HepG2 (cell line): Measurements from ENCODE around the gene RCC1. TPM values are rescaled to one million over a fixed set of nuclear protein-coding genes. Genes with fewer than 3 reads are reported as not detected.

Source experiments
- ARID5B ChIP-seq: IDR thresholded peaks from 2 replicates; pipeline ENCODE4 v1.4.0; 2020; ENCODE audit warnings: mild to moderate bottlenecking, missing genetic modification reagents
- E2F1 ChIP-seq: sonication (generic); formaldehyde crosslinking; IDR thresholded peaks from 2 replicates; pipeline ENCODE4 v1.5.0; 2020; ENCODE audit warnings: missing genetic modification reagents
- REST ChIP-seq, 2 experiments: IDR thresholded peaks; 2 replicates each; pipeline ENCODE4 v1.6.1; 2011 to 2012; ENCODE audit warnings: low read length in 2 of 2, borderline replicate concordance in 1 of 2, low read depth in 1 of 2, mild to moderate bottlenecking in 1 of 2, moderate library complexity in 1 of 2
- SATB2 ChIP-seq: sonication (generic); formaldehyde crosslinking; IDR thresholded peaks from 2 replicates; pipeline ENCODE4 v1.5.0; 2020; ENCODE audit warnings: missing genetic modification reagents
- ZBTB7A ChIP-seq: sonication (generic); formaldehyde crosslinking; IDR thresholded peaks from 2 replicates; pipeline ENCODE4 v1.8.0; 2022; ENCODE audit warnings: mild to moderate bottlenecking, missing genetic modification reagents
- ZNF276 ChIP-seq: sonication (generic); formaldehyde crosslinking; IDR thresholded peaks from 2 replicates; pipeline ENCODE4 v1.4.0; 2020; ENCODE audit warnings: mild to moderate bottlenecking, low read depth, missing genetic modification reagents
- ZNF318 ChIP-seq: sonication (generic); formaldehyde crosslinking; IDR thresholded peaks from 2 replicates; pipeline ENCODE4 v1.4.0; 2020; ENCODE audit warnings: mild to moderate bottlenecking, missing genetic modification reagents
- polyA plus RNA-seq, 8 experiments: library from polyadenylated mRNA; depleted of rRNA in 3 of 8; stranded (reverse) in 7 of 8; unstranded in 1 of 8; fragments of >200 nt; fragmentation: Illumina TruSeq in 4 of 8; extraction: Trizol in 4 of 8; gene quantifications; 2 replicates each; pipeline versions ENCODE4 v1.2.1 to v1.2.3, GENCODE V29; 2011 to 2016; ENCODE audit warnings: low read depth in 4 of 8, missing spikeins in 1 of 8, mixed read lengths in 1 of 8; ENCODE audit not compliant: insufficient read depth in 1 of 8
- total RNA-seq, 5 experiments: library from RNA; depleted of rRNA; stranded (reverse); fragments of >200 nt; fragmentation: Illumina TruSeq; extraction: Trizol; gene quantifications; 2 replicates each; pipeline ENCODE4 v1.2.3, GENCODE V29; 2016; ENCODE audit warnings: low read depth in 1 of 5

The RCC1 gene
- total and polyA plus RNA-seq, 2 of the 13 experiments (the other 11 are each of a cell fraction or from before 2014, with no cell fraction given) = 47.2 to 80.8 TPM

- TF ChIP-seq REST (IDR thresholded peaks at IDR 0.05; ENCODE audit: borderline replicate concordance in 1 of 2, low read depth in 1 of 2, low read length in 2 of 2) (peak in 1 of 2 experiments; percentile 16; a peak in 1 of 4 replicates), SATB2 (no peak), ARID5B (CRISPR knock-in tag) (peak; percentile 57), ZBTB7A (CRISPR knock-in tag) (no peak), ZNF276 (CRISPR knock-in tag) (peak; percentile 76; the same call in 1 of the 2 replicates), ZNF318 (no peak), E2F1 (CRISPR knock-in tag) (peak; percentile 43; the same call in 1 of the 2 replicates)
Observed at GRCh38 chr1:28518000-28518744, 12.3 kb downstream of the RCC1 start (continued).
